NCI-H2107 (cell line): ENCODE measurements around the gene RIPOR3.
"Not testable (repeated sequence)": the region's sequence is repeated elsewhere in the genome, so short reads cannot be mapped to it uniquely, and the experiment has no call there.

Experiments used
- DNase-seq: peaks from one replicate; lab custom pipeline; 2025; lab: John Stamatoyannopoulos, UW

RIPOR3 gene

DNA sequence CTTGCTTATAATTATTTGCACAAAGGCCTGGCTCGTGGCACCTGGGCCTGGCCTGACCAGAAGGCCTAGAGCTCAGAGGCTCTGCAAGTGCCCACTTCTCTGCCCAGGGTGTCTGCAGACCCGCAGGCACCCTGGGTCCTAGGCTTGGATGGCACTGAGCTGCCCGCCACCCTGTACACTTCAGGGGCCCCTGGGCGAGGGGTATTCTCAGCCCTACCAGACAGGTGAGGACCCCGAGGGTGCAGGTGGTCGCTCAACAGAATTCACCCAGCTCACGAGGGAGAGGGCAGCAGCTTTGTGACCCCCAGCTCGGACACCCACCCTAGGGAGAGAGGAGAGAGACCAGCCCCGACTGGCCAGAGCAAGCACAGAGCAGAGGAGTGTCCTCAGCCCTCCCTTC is 83.9 kb downstream of the RIPOR3 start:
- DNase-seq: no peak

DNA sequence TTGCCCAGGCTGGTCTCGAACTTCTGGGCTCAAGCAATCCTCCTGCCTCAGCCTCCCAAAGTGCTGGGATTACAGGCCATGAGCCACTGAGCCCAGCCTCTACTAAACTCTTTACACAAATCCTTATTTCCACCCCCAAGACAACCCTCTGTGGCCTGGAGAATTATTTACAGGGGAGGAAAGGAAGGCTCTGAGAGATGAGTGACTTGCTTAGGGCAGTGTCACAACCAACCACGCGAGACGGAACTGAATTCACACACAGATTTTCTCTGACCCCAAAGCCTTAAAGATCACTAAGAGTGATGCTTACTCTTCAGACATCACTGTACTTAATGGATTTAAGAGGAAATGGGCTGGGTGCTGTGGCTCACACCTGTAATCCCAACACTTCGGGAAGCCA is 86.2 kb downstream of the RIPOR3 start:
- no peak for DNase-seq

DNA sequence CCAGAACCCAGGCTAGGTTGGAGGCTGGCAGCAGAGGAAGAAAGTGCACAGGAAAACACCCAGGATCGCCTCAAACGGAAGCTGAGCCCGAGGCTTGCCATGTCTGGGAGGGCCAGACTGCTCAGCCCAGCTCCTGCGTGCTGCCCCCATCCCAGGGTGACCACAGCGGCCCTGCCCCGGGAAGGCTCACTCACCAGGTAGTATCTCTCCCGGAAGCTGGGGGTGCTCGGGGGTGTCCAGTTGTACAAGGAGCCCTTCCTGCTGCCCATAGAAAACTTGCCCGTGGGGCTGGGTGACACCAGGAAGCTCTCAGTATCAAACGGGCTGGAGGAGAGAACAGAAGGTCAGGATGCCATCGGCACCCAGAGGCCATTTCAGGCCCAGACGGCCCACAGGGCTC is 86.9 kb downstream of the RIPOR3 start:
- no peak for DNase-seq

DNA sequence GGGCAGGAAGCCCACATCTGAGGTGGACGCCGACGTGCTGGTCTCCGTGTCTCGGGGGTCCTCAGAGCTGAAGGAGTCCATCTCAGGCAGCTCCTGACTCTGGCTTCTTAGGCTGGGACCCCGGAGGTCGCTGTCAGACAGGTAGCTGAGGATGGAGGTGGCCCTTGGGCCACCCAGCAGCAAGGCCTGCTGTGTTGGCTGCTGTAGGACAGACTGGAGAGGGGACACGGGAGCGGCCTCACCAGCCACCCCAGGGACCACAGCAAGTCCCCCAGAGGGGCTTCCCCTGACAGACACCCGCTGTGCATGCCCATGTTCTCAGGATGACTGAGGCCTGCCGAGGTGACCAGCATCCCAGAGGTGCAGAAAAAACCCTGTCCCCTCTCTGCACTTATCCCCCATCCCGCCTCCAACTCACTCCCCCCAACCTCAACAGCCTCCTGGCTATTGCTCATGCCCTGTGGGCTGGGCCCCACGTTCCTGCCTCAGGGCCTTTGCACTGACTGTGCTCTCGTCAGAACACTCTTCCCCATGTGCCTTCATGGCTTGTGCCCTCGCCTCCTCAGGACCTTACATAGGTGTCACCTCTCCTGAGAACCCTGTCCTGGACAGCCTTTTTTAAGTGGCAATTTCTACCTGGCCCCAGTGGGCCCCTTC is 88.8 kb downstream of the RIPOR3 start:
- no peak for DNase-seq

DNA sequence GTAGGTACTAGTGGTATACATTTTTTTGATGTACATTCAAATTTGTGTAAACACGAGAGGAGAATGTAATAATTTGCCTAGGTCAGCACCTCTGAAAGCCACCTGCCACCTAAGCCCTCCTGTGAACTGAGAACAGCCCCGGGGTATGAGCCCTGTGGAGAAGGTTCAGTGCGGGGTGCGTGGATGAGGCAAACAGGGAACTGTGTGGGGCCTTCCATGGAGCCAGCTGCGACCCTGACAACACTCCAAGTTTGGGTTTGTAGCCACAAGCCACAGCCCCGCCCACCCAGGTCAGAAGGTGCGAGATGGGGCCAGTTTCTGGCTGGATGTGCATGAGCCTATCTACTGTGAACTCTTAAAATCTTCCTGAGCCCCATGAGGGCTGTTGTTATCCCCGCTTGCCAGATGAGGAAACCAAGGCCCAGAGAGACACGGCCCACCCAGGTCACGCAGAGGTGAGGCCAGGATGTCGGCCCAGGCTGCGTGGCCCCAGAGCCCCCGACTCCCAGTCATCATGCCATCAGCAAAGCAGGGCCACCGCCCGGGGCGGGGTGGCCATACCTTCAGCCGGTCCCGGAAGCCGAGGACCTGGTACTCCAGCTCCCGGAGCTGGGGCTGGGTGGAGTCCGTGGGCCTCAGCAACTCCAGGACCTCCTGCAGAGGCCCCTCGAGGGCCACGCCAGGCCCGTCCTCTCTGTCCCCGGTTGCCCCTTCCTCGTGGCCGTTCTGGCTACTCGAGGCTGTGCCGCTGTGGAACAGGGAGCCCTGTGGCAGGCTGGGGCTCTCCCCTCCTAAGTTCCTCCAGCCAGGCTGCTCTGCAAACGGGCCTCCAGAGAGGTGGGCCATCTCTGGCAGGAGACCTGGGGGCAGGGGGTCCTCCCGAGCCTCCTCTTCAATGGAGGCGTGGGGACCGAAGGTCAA is 89.6 kb downstream of the RIPOR3 start:
- no peak for DNase-seq

DNA sequence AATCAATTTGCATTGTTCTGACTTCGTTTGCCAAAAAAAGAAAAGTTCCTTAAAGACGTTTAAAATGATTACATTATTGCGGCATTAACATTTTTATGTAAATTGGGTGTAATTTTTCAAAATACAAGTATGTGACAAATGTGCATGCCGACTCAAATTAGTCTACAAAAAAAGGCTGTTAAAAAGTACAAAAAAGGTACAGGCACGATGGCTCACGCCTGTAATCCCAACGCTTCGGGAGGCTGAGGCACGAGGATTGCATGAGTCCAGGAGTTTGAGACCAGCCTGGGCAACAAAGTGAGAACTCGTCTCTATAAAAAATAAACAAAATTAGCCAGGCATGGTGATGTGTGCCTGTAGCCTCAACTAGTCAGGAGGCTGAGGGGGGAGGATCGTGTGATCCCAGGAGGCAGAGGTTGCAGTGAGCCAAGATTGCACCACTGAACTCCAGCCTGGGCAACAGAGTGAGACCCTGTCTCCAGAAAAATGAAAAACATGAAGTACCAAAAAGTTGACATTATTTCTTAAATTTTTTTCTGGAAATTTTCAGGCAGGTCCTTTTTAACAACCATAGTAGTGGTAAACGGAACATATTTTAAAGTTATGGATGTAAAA is 91.0 kb downstream of the RIPOR3 start:
- DNase-seq: no peak

DNA sequence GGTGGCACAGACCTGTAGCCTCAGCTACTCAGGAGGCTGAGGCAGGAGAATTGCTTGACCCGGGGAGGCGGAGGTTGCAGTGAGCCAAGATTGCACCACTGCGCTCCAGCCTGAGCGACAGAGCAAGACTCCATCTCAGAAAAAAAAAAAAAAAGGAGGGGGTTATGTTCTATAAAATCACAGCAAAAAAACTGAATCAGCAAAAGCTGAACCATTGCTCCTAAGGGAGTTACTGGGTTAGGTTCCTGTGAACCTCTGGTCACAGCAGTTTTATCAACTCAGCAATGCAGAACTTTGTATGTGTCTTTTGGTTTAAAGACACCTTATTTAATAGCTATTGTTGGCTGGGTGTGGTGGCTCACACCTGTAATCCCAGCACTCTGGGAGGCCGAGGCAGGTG is 92.6 kb downstream of the RIPOR3 start:
- not testable (repeated sequence) for DNase-seq

DNA sequence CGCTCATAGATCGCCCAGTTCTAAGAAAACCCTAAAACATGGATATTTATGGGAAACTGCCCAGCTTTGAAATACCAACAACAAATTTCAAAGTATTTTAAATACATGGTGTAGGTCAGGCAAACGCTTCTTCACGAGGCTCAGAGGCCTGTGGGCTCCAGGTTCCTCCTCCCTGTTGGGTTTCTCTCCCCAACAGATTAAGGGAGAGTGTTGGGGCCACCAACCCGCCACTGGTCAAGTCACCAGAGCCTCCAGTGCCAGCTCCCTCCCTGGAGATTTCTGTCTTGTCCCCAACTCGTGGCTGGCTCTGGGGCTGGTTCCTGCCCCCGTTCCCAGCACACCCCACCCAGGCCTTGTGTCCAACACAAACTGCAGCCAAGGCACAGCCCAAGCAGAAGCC is 93.3 kb downstream of the RIPOR3 start:
- no peak for DNase-seq

DNA sequence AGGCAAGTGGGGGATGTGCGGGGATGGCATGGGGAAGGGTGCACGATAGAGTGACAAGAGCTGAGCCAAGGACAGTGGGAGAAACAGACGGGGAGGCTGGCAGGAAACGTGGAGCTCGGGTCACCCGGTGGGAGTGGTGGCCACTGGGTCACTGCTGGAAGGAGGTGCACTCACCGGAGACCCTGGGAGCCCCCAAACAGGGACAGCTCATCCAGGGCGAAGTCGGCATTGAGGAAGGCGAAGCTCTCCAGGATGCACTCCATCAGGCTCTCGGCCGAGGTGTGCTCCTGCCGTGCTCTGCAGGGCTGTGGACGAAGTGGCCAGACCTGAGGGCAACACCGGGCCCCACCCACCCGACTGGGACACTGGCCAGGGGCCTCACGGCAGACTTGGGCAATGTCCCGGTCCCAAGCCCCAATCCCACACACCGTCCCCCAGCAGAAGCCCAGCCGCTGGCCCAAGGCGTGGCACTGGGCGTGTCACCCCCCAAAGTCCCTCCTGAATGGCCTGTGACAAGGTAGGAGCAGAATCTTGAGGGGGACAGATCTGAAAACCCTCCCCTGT is 93.9 kb downstream of the RIPOR3 start:
- DNase-seq: no peak

DNA sequence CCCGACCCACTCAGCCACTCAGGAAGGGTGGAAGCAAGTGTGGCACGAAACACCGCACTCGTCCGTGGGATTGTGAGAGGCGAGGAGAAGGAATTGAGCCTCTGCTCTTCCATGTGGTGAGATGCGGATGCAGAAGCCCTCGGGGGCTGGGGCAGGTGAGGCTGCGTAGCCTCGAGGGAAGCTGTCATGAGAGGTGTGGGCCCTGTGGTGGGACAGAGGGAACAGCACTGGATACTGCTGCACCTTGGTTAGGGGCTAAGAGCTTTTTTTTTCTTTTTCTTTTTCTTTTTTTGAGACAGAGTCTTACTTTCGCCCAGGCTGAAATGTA is 94.7 kb downstream of the RIPOR3 start:
- no peak for DNase-seq

DNA sequence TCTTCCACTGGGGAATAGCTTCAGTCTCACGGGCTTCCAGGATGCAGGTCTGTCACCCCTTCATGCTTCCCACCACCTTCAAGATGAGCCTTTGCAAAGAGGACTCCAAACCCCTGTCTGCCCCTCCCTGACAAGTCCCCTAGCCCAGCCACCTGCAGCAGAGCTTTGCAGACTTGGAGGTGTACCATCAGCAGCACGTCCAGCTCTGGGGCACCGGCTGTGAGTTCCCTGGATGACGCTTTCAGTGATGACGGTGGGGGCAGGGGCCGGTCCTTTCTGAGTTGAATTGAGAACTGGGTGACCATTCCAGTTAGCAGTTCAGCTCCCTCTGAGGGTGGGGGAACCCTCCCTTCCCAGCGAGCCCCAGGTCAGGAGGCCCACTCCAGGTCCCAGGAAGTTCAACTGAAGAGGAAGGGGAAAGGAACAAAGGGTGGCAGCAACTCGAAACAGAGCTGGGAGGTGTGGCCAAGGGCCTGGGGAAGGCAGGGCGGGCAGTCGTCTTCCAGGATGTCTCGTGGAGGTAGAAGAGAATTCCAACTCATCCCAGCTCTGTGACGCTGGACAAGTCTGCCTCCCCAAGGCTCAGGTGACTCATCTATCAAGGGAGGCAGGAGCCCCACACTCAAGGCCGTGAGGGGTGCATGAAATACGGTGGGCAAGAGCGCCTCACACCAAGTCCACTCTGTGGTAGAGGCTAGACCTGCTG is 95.2 kb downstream of the RIPOR3 start:
- no peak for DNase-seq

DNA sequence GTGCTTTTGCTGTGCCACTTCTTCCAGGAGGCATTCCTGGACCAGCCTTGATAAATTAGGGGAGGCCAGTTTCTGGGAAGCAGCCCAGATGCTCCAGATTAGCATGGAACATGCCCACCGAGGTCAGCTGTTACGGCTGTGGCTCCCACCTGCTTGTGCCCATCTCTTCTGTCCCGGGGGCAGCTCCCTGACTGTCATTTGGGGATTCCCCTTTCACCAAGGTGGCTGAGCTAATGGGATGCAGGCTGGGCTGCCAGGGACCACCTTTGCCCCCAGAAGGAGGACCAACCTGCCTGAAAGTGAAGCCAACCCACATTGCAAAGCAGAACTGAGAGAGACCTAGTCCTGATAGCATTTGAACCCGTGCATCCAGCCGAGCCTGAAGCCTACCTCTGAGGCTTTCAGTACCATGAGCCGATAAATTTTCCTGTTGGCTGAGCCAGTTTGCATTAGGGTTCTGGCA is 95.9 kb downstream of the RIPOR3 start:
- no peak for DNase-seq

DNA sequence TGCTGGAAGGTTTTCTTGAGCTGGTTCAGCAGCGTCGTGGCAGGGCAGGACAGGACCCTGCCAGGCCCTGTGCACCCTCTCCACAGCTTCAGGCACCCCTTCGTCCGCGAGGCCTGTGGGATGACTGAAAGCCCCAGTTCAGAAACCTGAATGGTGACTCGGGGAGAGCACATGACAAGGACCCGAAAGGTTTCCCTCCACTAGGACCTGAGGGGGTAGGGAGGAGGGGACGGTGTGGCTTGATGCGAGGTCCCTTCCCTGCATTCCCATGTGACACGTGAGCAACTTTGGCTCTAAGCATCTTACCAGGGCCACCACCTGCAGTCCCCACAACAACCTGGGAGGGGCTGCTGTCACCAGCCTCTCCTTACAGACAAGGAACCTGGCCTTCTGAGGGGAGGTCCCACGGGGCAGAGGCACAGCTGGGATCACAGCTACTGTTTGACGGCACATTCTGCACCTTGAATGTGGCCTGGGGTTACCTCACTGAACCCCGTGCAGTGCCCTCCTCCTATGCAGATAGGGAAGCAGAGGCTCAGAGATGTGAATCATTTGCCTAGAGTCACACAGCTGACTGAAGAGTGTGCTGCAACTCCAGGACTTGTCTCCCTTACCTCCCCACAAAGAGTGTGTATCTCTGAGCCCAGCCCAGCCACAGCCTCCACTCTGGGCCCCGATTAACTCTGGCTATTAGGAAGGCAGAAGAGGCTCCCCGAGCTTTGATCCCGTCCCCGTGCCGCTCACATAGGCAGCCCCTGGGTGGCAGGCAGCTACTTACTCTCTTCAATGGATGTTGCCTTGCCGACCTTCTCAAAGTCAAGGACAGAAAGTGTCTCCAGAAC is 96.5 kb downstream of the RIPOR3 start:
- DNase-seq: no peak

DNA sequence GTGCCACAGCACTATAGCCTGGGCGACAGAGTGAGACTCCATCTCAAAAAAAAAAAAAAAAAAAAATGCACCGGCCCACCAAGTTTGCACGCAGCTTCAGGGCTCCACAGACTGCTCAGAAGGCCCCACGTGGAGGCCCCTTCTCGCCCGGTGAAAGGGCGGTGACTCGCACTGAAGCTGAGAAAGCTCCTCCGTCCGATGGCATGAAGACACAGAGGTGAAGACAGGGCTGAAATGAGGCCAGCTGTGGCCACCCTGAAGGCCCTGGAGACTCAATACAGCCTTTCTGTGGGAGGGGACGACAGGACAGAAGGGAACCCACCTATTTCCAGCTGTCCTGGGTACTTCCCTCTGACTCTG is 97.1 kb downstream of the RIPOR3 start:
- DNase-seq: no peak

DNA sequence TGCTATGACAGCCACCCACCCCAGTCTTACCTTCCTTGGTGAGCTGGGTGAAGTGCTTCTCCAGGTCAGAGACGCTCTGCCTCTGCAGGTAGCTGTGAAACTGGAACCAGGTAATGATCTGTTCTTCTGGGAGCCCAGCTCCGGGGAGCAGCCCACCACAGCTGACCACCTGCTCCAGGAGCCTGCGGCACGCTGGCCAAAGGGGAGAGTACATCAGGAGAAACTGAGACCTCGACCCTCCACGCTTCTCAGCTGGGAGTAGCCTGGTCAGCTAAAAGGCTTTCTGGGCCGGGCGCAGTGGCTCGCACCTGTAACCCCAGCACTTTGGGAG is 98.4 kb downstream of the RIPOR3 start:
- no peak for DNase-seq

DNA sequence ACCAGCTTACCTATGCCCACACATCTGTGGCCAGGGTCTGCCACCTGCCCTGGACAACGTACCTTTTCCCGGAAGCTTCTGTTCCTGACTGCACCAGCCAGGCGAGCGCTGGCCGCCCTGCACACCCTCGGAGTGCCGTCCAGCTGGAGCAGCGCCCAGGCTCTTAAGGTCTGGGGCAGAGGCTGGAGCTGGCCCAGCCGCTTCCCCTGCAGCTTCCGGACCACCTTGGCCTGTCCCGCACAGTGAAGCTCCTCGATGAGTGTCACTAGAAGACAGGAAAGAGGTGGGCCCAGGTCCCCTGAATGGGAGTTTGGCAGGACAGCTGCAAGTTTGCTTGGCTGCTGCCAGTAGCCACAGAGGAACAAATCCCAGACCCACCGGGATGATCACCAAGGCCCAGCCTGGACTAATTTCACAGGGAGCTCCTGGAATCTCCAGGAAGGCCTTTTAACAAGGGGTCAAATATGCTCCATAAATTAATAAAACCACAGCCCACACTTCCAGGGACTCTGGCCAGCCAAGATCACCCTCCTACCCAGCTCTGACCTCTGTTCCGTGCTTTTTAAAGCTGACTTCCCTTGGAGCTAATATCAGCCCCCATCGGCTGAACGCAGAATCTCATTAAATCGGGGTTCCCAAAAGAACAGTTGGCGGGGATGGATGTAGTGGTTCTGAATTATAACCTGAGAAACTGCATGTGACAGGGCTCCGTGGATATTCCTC is 98.9 kb downstream of the RIPOR3 start:
- no peak for DNase-seq

DNA sequence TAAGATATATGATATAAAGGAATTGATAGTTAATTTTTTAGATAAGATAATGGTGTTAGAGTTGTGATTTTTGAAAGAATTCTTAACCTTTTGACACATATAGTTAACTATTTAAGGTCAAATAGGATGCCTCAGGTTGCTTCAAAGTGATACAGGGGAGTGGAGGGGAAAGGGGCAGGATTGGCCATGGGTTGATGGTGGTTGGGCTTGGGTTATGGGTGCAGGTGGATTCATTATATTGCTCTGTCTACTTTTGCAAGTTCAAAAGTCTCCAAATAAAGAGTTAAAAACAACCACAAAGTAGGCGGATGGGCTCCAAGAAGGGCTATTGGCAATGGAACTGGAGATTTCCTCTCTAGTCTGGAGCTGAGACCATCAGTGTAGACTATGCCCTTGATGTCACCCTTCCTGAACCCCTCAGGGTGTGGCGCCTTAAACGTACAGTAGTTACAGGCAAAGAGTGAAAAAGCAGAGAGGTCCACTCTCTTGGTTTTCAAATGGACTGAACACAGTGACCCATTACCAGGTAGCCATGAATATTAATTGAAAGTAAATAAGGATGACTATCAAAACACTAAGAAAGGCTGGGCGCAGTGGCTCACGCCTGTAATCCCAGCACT is 100.0 kb downstream of the RIPOR3 start:
- DNase-seq: no peak

DNA sequence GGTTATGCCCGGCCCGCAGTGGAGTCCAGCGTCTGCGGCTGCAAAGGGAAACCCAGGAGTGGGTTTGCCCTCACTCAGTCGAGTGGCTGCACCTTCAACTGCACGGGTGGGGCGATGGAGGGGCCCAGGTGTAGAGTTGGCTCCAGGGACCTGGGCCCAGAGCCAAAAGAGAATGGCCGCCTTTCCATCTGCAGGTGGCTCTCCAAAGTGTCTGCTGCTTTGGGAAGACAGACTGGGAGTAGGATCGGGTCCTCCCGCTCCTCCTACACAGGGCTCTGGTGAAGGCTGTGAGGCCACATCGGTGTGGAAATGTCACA is 101.0 kb downstream of the RIPOR3 start:
- DNase-seq: no peak

DNA sequence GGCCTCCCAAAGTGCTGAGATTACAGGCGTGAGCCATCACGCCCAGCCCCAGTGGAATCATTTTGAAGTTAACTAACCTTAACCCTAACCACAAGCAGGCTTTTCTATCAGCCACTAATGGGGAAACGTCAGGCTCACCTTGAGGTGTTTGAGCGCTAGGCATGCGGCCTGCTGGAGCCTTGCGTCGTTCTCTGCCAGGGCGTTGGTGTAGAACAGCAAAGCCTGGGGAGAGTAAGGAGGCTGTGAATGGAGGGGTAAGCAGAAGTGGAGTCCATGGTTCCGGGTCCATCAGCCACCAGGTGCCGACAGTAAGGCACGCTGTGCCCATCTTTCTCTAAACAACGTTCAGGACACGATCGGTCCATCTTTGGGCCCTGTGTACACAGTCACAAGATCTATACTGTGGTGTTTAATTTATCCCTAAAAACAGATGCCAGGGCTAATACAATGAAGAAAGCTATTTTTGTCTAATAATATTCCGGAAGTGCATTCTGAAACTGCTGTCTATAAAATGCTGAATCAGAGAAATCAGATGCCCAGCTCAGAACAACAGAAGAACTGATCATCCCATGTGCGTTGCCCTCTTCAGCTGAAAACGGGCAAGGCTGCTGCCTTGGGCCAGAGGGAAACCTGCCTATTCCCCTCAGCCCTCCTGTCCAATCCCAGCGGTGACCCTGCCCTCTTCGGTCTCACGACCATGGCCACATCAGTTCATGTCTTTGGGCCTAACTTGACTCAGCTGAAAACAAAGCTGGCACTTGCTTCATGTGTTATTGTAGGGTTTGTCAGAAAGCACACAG is 101.6 kb downstream of the RIPOR3 start:
- DNase-seq: no peak
